H1 (cell line): Measurements from ENCODE around the gene STOML2. TPM values are rescaled to one million over a fixed set of nuclear protein-coding genes. Genes with fewer than 3 reads are reported as not detected.

ENCODE experiments used
- CBX8 ChIP-seq: fragments of 300-800, 300-1000 bp; sonication (generic); IDR thresholded peaks from 2 replicates; pipeline ENCODE4 v1.7.1; 2016; ENCODE audit warnings: low read depth, low read length, borderline replicate concordance
- MAFK ChIP-seq: IDR thresholded peaks from 2 replicates; pipeline ENCODE4 v1.6.1; 2012; ENCODE audit warnings: low read depth, mild to moderate bottlenecking, improper control_type of control experiment, low read length
- POLR2A ChIP-seq, 2 experiments: IDR thresholded peaks; 1 replicate in 1 of 2; 2 replicates in 1 of 2; pipeline ENCODE4 v1.6.1; 2011; ENCODE audit warnings: low read depth in 2 of 2, low read length in 2 of 2, mild to moderate bottlenecking in 2 of 2; ENCODE audit errors: control extremely low read depth in 1 of 2
- RNF2 ChIP-seq: fragments of 200-900, 300-1000 bp; sonication (generic); IDR thresholded peaks from 2 replicates; pipeline ENCODE4 v1.7.1; 2016; ENCODE audit warnings: borderline replicate concordance, low read depth, mild to moderate bottlenecking, antibody characterized with exemption, low read length; ENCODE audit not compliant: poor library complexity, severe bottlenecking; ENCODE audit errors: missing control alignments
- polyA plus RNA-seq, 7 experiments: library from polyadenylated mRNA; depleted of rRNA in 3 of 7; stranded (reverse) in 5 of 7; unstranded in 2 of 7; fragments of >200 nt in 5 of 7; fragments of 200-250 nt in 2 of 7; gene quantifications; 1 replicate in 5 of 7; 2 replicates in 1 of 7; 4 replicates in 1 of 7; pipeline versions ENCODE4 v1.2.1 to v1.2.3, GENCODE V29; 2011 to 2013; ENCODE audit warnings: missing spikeins in 2 of 7, mixed read lengths in 2 of 7
- total RNA-seq: library from RNA; stranded (reverse); fragmentation: NEBNext Ultra II Directional; extraction: Animal tissue kit (Norgen Biotek cat#: 25700); gene quantifications from 2 replicates; pipeline ENCODE4 v1.2.1, GENCODE V29; 2021

The STOML2 gene
- total and polyA plus RNA-seq, 2 of the 8 experiments (the other 6 are each of a cell fraction or from before 2014, with no cell fraction given) = 203 to 256 TPM

DNA sequence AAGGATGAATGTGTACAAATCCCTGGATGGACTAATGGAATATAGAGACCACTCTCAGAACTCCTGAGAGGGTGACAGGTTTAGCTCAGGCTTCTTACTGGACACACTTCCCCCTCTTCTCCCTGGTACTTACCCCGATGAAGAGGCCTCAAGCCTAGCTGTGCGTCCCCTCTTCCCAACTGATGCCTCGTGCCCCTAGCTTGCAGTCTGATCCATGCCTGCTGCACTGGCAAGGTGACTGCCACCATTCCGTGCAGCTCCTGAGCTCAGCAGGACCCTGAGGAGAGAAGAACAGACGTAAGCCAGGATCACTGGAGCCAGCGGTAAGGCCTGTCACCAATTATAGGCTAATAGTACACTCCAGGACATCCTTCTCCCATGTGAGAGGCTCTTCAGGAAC, 5.5 kb upstream of the STOML2 start (continued):
- TF ChIP-seq MAFK (no peak), CBX8 (no peak), RNF2 (no peak), POLR2A (IDR thresholded peaks at IDR 0.05; ENCODE audit: control extremely low read depth in 1 of 2, low read depth in 2 of 2, low read length in 2 of 2) (no peak)
- TF ChIP-seq, all 59 proteins: peak for 0
